Skeletal muscle satellite cell (primary cell): Measurements from ENCODE around the gene HIVEP3.

ENCODE experiments used
- H3K27me3 ChIP-seq: 2 replicates; pipeline ENCODE4 v1.7.0; 2013; ENCODE audit warnings: low read length; ENCODE audit not compliant: control insufficient read depth, insufficient read depth
- H3K36me3 ChIP-seq: 2 replicates; pipeline ENCODE4 v1.7.0; 2013; ENCODE audit warnings: mild to moderate bottlenecking, control low read depth, low read length; ENCODE audit not compliant: insufficient read depth
- H3K4me1 ChIP-seq: 2 replicates; pipeline ENCODE4 v1.7.0; 2013; ENCODE audit warnings: low read length; ENCODE audit not compliant: control insufficient read depth, insufficient read depth
- H3K4me2 ChIP-seq: 2 replicates; pipeline ENCODE4 v1.7.0; 2013; ENCODE audit warnings: mild to moderate bottlenecking, low read length
- H3K4me3 ChIP-seq: 2 replicates; pipeline ENCODE4 v1.7.0; 2013; ENCODE audit warnings: low read length
- H3K9ac ChIP-seq: 2 replicates; pipeline ENCODE4 v1.7.0; 2013; ENCODE audit warnings: mild to moderate bottlenecking, low read depth, low read length, moderate library complexity
- H3K9me3 ChIP-seq: replicated peaks from 2 replicates; pipeline ENCODE4 v1.7.0; 2013; ENCODE audit warnings: mild to moderate bottlenecking, control low read depth, low read length

The HIVEP3 gene

DNA sequence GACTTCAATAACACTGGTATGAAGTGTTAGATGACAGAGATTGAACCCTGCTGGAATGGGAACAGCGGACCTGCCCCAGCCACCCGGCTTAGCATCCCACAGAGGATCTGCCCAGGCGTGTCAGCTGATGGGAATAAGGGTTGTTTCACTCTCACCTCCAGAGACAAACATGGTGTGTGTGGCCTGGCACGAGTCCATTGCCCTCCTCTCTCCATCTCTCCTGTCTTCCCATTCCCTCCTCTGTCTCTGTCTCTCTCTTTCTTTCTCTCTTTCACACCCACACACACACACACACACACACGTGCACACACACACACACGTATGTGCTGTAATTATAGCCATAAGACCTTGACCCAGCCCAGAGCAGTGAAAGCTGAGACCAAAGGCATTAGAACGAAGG, 200.2 kb downstream of the HIVEP3 start:
- no peak overlapping the region for H3K4me3 ChIP-seq
- no peak overlapping the region for H3K9ac ChIP-seq
- no peaks in the 10 kb centered on the region for H3K36me3 ChIP-seq
- H3K9me3 ChIP-seq: no peaks in the 10 kb centered on the region
- no peak overlapping the region for H3K4me2 ChIP-seq
- H3K4me1 ChIP-seq: peaks cover 10% of the 10 kb centered on the region
- no peaks in the 10 kb centered on the region for H3K27me3 ChIP-seq

DNA sequence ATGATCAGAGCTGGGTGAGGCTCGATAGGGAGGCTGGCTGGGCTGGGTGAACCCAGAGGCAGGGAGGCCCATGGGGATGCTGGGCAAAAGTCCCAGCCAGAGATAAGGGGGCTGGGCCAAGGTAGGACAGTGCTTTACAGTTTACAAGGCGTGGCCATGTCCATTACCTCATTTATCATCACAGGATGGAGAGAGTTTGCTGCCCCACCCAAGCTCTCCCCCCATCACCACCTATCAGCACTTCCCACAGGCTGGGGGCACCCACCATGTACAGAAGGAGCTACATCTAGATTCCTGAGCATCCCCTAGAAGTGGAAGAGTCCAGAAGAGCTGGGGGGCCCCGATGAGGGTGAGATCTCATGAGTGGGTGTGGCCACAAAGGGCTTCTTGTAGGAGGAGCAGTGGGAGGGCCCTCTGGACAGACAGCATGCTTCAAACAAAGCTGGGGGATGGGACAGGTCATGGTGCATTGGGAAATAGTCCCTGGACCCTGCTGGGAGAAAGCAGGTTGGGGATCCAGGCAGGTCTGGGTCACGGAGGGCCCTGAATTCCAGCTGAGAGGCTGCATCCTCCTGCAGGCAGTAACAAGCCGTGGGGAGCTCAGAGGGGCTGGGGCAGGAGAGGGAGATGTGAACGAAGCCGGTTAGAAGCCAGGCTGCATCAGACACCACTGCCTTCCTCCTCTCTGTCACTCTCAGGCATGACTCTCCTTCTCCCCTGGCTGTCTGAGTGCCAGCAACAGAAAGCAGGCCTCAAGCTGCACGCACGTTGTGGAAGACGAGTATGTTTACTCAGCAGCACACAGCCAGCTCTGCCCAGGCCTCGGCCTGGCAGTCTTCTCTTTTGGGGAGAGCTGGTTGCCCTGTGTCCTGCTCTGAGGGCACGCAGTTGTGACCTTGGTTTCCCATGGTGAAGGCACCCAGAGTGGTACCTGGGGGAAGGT, 202.3 kb downstream of the HIVEP3 start:
- H3K9me3 ChIP-seq: no peaks in the 10 kb centered on the region
- H3K27me3 ChIP-seq: no peaks in the 10 kb centered on the region
- no peak overlapping the region for H3K4me2 ChIP-seq
- H3K4me3 ChIP-seq: no peak overlapping the region
- H3K9ac ChIP-seq: no peak overlapping the region
- peaks cover 14% of the 10 kb centered on the region for H3K4me1 ChIP-seq
- no peaks in the 10 kb centered on the region for H3K36me3 ChIP-seq

DNA sequence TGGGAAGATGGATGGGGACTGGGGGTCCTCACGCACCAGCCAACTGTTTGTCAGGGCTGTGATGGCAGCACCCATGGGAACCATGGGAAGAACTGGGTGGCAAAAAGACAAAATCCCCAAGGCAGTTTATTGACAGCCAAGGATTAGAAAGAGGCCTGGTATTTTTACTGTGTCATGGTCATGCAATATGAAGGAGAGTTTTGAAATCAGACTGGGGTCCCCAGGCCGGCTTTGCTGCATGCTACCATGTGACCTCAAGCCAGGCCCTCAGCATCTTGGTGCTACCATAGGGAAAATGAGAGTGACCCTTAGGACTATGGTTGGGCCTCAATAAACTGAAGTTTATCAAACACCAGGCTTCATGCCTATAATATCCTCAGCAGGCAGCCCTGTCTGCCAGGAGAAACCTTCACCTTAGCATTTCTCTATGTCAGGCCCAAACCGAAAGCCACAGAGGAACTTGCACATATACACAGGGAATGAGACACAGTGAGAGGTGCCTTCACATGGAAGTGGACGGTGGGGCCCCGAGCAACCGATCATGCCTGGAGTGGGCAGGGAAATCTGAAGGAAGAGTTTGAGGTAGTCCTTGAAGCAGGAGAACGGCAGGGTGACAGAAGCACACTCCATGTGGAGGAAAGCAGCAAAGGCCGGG, 203.2 kb downstream of the HIVEP3 start:
- Histone ChIP-seq H3K36me3 (no peaks in the 10 kb centered on the region), H3K4me1 (peaks cover 14% of the 10 kb centered on the region), H3K27me3 (no peaks in the 10 kb centered on the region), H3K4me2 (no peak overlapping the region), H3K4me3 (no peak overlapping the region), H3K9ac (no peak overlapping the region), H3K9me3 (no peaks in the 10 kb centered on the region)

DNA sequence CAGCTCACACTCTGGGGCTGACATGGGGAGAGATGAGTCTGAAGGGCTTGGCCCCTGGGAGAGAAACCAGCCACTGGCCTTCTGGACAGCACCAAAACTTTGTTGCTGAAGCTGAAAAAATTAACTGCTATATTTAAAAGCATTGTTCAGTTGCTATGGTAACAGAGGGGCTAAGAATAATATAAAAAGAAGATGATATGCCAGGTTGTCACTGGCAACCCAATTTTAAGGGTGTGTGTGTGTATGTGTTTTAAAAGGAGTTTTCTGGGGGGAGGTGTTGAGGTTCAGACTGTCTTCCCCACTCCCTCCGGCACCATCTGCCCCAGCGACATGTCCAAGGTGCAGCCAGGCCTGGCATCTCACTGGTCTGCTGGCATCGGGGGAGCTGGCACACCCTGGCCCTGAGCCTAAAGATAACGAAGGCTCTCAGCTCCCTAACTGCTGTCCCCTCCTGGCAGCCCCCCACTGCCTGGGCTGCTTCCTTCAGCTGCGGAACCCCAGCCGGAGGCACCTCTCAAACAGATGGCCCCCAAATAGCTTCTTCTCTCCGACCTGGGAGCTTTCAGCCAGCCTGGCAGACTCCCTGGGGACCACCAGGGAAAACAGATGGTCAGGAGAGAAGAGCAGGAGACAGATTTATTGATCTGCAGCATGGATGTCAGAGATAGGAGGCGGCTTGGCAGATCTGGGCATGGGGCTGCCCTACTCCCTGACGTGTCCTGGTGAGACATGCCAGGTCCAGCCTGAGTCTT, 203.9 kb downstream of the HIVEP3 start:
- no peak overlapping the region for H3K4me2 ChIP-seq
- no peak overlapping the region for H3K9ac ChIP-seq
- no peaks in the 10 kb centered on the region for H3K9me3 ChIP-seq
- H3K27me3 ChIP-seq: no peaks in the 10 kb centered on the region
- peaks cover 14% of the 10 kb centered on the region for H3K4me1 ChIP-seq
- no peaks in the 10 kb centered on the region for H3K36me3 ChIP-seq
- no peak overlapping the region for H3K4me3 ChIP-seq

DNA sequence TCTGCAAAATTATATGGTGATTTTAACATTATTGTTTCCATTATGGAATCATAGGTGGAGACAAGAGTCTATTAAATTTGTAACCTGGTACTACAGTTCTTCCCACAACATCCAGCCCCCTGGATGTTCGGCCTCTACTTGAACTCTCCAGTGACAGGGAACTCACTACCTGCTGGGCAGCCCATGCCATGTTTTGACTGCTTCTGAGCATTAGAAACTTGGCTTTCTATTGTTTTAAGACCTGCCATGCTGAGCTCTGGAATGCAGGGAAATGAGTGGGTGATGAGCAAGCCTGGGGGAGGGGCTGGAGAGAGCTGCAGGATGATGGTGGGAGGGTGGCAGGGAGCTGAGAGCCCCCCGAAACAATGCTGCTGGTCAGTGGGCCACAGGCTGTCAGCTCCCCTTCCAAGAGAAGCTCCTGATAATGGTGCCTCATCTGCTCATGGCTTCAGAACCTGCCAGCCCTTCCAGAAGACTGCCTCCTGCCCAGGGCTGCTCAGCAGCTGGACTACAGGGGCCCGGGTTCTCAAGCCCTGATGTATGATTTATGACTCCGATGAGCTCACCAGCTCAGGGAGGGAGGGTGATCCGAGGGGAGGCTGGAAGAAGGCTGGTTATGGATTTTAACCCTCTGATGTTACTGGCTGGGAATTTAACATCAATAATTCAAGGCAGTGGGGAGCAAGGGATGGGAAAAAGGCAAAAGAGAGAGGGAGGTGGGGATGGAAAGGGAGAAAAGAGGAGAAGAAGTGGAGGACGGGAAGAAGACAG, 205.0 kb downstream of the HIVEP3 start:
- no peaks in the 10 kb centered on the region for H3K9me3 ChIP-seq
- peaks cover 14% of the 10 kb centered on the region for H3K4me1 ChIP-seq
- H3K4me2 ChIP-seq: peak overlapping the region; percentile 29
- no peaks in the 10 kb centered on the region for H3K27me3 ChIP-seq
- H3K36me3 ChIP-seq: no peaks in the 10 kb centered on the region
- no peak overlapping the region for H3K9ac ChIP-seq
- H3K4me3 ChIP-seq: no peak overlapping the region

DNA sequence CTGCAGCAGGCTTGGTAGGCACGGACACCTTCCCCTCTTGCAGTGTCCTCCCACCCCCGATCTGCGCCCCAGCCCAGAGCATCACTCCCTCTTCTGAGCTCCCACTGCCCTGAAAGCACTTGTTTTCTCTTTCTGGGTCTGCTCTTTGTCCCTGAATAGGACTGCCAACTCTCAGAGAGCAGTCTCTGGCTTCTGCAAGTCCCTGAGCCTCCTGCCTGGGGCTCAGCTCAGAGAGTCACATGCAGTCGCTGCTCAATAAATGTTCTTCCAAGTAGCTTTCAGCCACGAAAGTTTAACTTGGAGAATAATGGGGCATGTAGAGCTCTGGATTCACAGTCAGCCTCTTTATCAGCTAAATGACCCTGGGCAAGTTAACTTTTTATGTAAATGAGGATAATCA, 205.6 kb downstream of the HIVEP3 start:
- no peaks in the 10 kb centered on the region for H3K9me3 ChIP-seq
- no peaks in the 10 kb centered on the region for H3K27me3 ChIP-seq
- H3K4me1 ChIP-seq: peaks cover 14% of the 10 kb centered on the region
- H3K36me3 ChIP-seq: no peaks in the 10 kb centered on the region
- H3K9ac ChIP-seq: no peak overlapping the region
- H3K4me3 ChIP-seq: no peak overlapping the region
- no peak overlapping the region for H3K4me2 ChIP-seq

DNA sequence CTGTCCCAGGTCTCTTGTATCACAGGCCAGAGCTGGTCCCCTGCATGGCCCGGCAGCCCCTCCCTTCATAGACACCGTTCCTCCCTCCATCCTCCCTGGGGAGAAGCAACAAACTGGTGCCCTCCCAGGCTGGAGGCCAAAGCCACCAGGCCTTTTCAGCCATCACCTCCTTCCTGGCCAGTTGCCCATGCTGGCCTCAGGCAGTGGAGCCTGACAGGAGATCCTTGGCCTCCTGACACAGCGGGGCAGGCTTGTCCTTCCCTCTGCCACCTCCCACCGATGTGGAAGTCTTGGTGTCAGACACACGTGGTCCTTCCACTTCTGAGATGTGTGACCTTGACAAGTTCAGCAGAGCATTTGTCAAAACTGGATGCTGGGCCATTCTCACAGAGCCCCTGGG, 206.0 kb downstream of the HIVEP3 start:
- no peaks in the 10 kb centered on the region for H3K36me3 ChIP-seq
- no peaks in the 10 kb centered on the region for H3K27me3 ChIP-seq
- peaks cover 14% of the 10 kb centered on the region for H3K4me1 ChIP-seq
- H3K4me3 ChIP-seq: no peak overlapping the region
- H3K4me2 ChIP-seq: no peak overlapping the region
- no peaks in the 10 kb centered on the region for H3K9me3 ChIP-seq
- H3K9ac ChIP-seq: no peak overlapping the region

DNA sequence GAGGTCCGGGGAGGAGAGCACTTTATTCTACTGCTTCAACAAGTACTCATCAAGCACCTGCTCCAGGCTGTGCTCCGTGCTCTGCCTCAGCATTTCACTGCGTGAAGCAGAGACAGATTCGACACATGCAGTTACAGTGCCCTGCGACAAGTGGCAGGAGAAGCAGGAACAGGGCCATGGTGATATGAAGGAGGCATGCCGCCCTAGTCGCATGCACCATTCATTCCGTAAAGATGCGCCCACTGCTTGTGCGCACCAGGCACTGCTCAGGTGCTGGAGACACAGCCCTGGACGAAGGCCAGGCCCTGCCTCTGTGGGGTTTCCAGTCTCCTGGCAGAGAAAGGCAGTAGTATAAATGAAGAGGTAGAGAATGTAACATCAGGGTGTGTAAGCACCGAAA, 206.6 kb downstream of the HIVEP3 start:
- H3K36me3 ChIP-seq: no peaks in the 10 kb centered on the region
- no peaks in the 10 kb centered on the region for H3K9me3 ChIP-seq
- no peak overlapping the region for H3K9ac ChIP-seq
- H3K4me1 ChIP-seq: peaks cover 14% of the 10 kb centered on the region
- H3K27me3 ChIP-seq: peaks cover 4% of the 10 kb centered on the region
- no peak overlapping the region for H3K4me2 ChIP-seq
- H3K4me3 ChIP-seq: no peak overlapping the region

DNA sequence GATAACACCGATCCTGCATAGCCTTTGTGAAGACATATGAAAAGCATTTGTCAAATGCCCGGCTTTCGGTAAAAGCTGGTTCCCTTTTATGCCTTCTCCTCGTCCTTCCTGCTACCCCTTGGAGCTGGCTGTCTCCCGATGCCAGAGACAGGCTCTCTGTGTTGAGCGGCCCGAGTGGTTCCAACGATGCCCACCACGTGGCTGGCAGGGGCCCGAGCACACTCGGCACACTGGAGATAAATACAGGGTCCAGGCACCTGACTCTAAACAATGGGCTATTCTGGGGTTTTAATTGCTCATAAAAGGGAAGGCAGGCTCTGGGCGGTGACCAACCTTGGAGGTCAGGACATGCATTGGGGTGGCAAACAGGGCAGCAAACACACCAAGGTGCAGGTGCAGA, 207.1 kb downstream of the HIVEP3 start:
- Histone ChIP-seq H3K4me2 (no peak overlapping the region), H3K4me3 (no peak overlapping the region), H3K4me1 (peaks cover 14% of the 10 kb centered on the region), H3K36me3 (no peaks in the 10 kb centered on the region), H3K9me3 (no peaks in the 10 kb centered on the region), H3K27me3 (peaks cover 9% of the 10 kb centered on the region), H3K9ac (no peak overlapping the region)

DNA sequence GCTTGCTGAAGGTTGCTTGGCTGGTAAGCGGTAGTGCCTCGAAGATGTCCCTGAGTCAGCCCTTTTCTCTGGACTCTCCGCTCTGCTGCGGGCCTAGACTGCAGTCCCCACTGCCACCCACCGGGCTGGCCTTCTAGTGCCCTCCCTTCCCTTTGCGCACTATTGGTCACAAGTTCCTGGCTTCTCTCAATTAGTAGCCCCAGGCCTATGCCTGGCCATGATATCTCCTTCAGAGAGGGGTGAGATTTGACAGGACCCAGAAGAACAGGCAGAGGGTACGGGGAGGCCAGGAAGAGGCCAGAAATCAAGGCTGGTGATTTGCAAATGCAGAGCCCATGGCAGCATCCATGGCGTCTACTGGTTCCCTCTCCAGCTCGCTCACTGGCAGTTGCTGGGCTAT, 207.7 kb downstream of the HIVEP3 start:
- H3K4me2 ChIP-seq: no peak overlapping the region
- peaks cover 11% of the 10 kb centered on the region for H3K27me3 ChIP-seq
- H3K9me3 ChIP-seq: no peaks in the 10 kb centered on the region
- H3K4me1 ChIP-seq: peaks cover 14% of the 10 kb centered on the region
- H3K9ac ChIP-seq: no peak overlapping the region
- H3K4me3 ChIP-seq: no peak overlapping the region
- H3K36me3 ChIP-seq: no peaks in the 10 kb centered on the region

DNA sequence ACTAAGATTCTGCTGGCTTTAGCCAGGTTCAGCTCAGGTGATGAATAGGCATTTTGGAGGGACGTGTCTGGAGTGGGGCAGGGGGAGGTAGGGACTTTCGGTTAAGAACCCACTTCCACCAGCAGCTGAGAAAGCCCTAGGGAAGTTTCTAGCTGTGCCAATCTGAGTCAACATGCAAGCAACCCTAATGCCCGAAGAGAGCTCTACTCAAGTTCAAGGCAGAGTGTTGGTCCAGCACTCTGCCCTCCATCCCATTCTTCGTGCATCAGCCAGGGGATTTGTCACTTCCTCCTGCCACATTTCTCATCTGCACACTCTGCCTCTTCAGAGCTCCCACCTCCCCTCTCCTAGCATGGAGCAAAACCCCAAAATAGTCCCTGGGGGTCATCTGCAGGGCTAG, 208.8 kb downstream of the HIVEP3 start:
- no peak overlapping the region for H3K9ac ChIP-seq
- H3K27me3 ChIP-seq: peaks cover 19% of the 10 kb centered on the region
- no peak overlapping the region for H3K4me2 ChIP-seq
- no peaks in the 10 kb centered on the region for H3K36me3 ChIP-seq
- H3K9me3 ChIP-seq: no peaks in the 10 kb centered on the region
- peaks cover 14% of the 10 kb centered on the region for H3K4me1 ChIP-seq
- H3K4me3 ChIP-seq: no peak overlapping the region
